ENCODE measurements around the gene TNN.

- no peak for TF ChIP-seq CTCF (conservative IDR thresholded peaks at IDR 0.05; ENCODE audit: low read depth, low read length)
- no peak for TF ChIP-seq EZH2 (IDR thresholded peaks at IDR 0.05; ENCODE audit: borderline replicate concordance, low read depth, low read length, poor library complexity, severe bottlenecking)
These were observed 103.6 kb downstream of the TNN start for GRCh38 chr1:175171036-175171913.

Data from A673 (cell line).